A673 (cell line): ENCODE measurements around the gene LMO7.

Experiments used
- CTCF ChIP-seq: fragments of 300-800, 200-600 bp; sonication (generic); conservative IDR thresholded peaks from 2 replicates; pipeline ENCODE4 v1.5.1; 2017; ENCODE audit warnings: low read depth, mild to moderate bottlenecking, antibody characterized with exemption, low read length, moderate library complexity, mixed read lengths
- EZH2 ChIP-seq: fragments of 200-600 bp; sonication (generic); IDR thresholded peaks from 2 replicates; pipeline ENCODE4 v1.6.1; 2017; ENCODE audit warnings: borderline replicate concordance, low read depth, mild to moderate bottlenecking, mixed read lengths, antibody characterized with exemption, low read length; ENCODE audit not compliant: poor library complexity, severe bottlenecking

DNA sequence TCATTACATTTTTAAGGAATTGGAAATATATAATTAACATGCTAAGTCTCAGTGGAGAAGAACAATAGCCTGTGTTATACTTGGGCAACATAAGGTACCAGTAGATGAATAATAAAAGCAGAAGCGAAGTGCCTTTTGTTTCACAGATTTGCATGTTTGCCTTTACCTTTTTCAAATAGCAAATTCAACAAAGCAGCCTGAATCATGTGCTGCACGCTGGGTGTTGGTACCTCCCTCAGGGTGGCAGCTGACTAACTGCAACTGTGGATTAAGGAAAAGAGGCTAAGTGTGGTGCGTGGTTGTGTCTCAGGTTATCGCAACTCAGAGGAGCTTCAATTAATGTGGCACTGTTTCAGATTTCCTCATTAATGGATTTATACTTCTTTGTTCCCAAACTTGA lies 189.0 kb downstream of the LMO7 start:
- TF ChIP-seq CTCF (no peak), EZH2 (no peak)
